GM23338 (cell line): Measurements from ENCODE around the gene IL11. TPM values are rescaled to one million over a fixed set of nuclear protein-coding genes. Genes with fewer than 3 reads are reported as not detected.

Experiments used
- ATAC-seq: fragments of 200-7000 bp; cut with Tn5 transposase; 3 replicates; pipeline ENCODE4 v1.9.1; 2020
- DNase-seq: peaks from one replicate; pipeline ENCODE4 v3.0.0-alpha.2; 2015; ENCODE audit warnings: low spot score
- H2AFZ ChIP-seq: fragments of 200-600 bp; sonication (generic); 2 replicates; pipeline ENCODE4 v1.8.0; 2016; ENCODE audit warnings: antibody characterized with exemption, mild to moderate bottlenecking, moderate library complexity
- H3F3A ChIP-seq: fragments of 200-600 bp; sonication (generic); replicated peaks from 2 replicates; pipeline ENCODE4 v1.8.0; 2017; ENCODE audit warnings: antibody characterized with exemption, mixed run types, low read depth
- H3K27ac ChIP-seq: fragments of 200-600 bp; sonication (generic); 2 replicates; pipeline ENCODE4 v1.6.1; 2016; ENCODE audit warnings: low read depth
- H3K27me3 ChIP-seq: fragments of 200-600 bp; sonication (generic); 2 replicates; pipeline ENCODE4 v1.8.0; 2016; ENCODE audit warnings: mild to moderate bottlenecking, mixed run types, moderate library complexity; ENCODE audit not compliant: insufficient read depth
- H3K36me3 ChIP-seq: fragments of 200-600 bp; sonication (generic); 2 replicates; pipeline ENCODE4 v1.8.0; 2016; ENCODE audit warnings: mild to moderate bottlenecking; ENCODE audit not compliant: insufficient read depth
- H3K4me1 ChIP-seq: fragments of 200-600 bp; sonication (generic); 2 replicates; pipeline ENCODE4 v1.8.0; 2016; ENCODE audit warnings: mild to moderate bottlenecking, moderate library complexity; ENCODE audit not compliant: insufficient read depth
- H3K4me2 ChIP-seq: fragments of 200-600 bp; sonication (generic); 2 replicates; pipeline ENCODE4 v1.7.1; 2017; ENCODE audit warnings: mixed run types
- H3K4me3 ChIP-seq: fragments of 200-600 bp; sonication (generic); 2 replicates; pipeline ENCODE4 v1.6.1; 2016; ENCODE audit warnings: mixed run types
- H3K79me2 ChIP-seq: fragments of 200-600 bp; sonication (generic); replicated peaks from 2 replicates; pipeline ENCODE4 v1.8.0; 2017; ENCODE audit warnings: mild to moderate bottlenecking; ENCODE audit not compliant: insufficient read depth
- H3K9me2 ChIP-seq: fragments of 200-600 bp; sonication (generic); 2 replicates; pipeline ENCODE4 v1.8.0; 2017; ENCODE audit not compliant: insufficient read depth
- H4K20me1 ChIP-seq: fragments of 200-600 bp; sonication (generic); replicated peaks from 2 replicates; pipeline ENCODE4 v1.8.0; 2017; ENCODE audit warnings: mild to moderate bottlenecking; ENCODE audit not compliant: insufficient read depth
- H3K27ac Mint-ChIP-seq: 2 replicates; pipeline ENCODE4 v1.8.0; 2020; ENCODE audit warnings: inconsistent platforms, mild to moderate bottlenecking, moderate library complexity, mixed read lengths
- H3K27me3 Mint-ChIP-seq: 3 replicates; pipeline ENCODE4 v1.8.0; 2022; ENCODE audit warnings: low read depth, mild to moderate bottlenecking, moderate library complexity, mixed read lengths, inconsistent platforms; ENCODE audit not compliant: insufficient read depth, poor library complexity
- H3K36me3 Mint-ChIP-seq: 3 replicates; pipeline ENCODE4 v1.8.0; 2021; ENCODE audit warnings: low read depth, mild to moderate bottlenecking, inconsistent platforms, moderate library complexity, mixed read lengths
- H3K4me1 Mint-ChIP-seq: 3 replicates; pipeline ENCODE4 v1.8.0; 2020; ENCODE audit warnings: mild to moderate bottlenecking, inconsistent platforms, mixed read lengths
- H3K4me3 Mint-ChIP-seq: 3 replicates; pipeline ENCODE4 v1.8.0; 2021; ENCODE audit warnings: moderate library complexity, mild to moderate bottlenecking, inconsistent platforms, mixed read lengths
- H3K9me3 Mint-ChIP-seq: 3 replicates; pipeline ENCODE4 v1.8.0; 2020; ENCODE audit warnings: moderate library complexity, mild to moderate bottlenecking, inconsistent platforms, mixed read lengths
- EZH2 ChIP-seq: fragments of 200-600 bp; sonication (generic); IDR thresholded peaks from one replicate; pipeline ENCODE4 v1.8.0; 2017; ENCODE audit warnings: antibody characterized with exemption, mild to moderate bottlenecking, low read depth; ENCODE audit not compliant: unreplicated experiment
- ZNF331 ChIP-seq: fragments of 250-450 bp; sonication (Bioruptor Pico); IDR thresholded peaks from 2 replicates; pipeline ENCODE4 v1.5.0; 2020; ENCODE audit warnings: low read depth, mild to moderate bottlenecking, moderate library complexity
- polyA plus RNA-seq: library from polyadenylated mRNA; unstranded; fragments of >200 nt; fragmentation: Nextera tagmentation; extraction: Ambion mirVana; gene quantifications from 2 replicates; pipeline ENCODE4 v1.2.1, GENCODE V29; 2016
- total RNA-seq: library from RNA; depleted of rRNA; stranded (reverse); fragments of >200 nt; shearing (Covaris generic); gene quantifications from 2 replicates; pipeline ENCODE4 v1.2.3, GENCODE V29; 2014
- TF ChIP-seq, protein P1 (sequence below): fragments of 250-450 bp; sonication (Bioruptor Pico); IDR thresholded peaks from 2 replicates; pipeline ENCODE4 v1.5.0; 2020; ENCODE audit warnings: mild to moderate bottlenecking, moderate library complexity
- TF ChIP-seq, protein P2 (sequence below), 2 experiments: fragments of 200-600 bp in 1 of 2; sonication (generic) in 1 of 2; conservative IDR thresholded peaks; 2 replicates each; pipeline versions ENCODE4 v1.5.1 to v1.6.1; 2016 to 2017; ENCODE audit warnings: antibody characterized with exemption in 2 of 2, low read depth in 2 of 2, mild to moderate bottlenecking in 2 of 2, moderate library complexity in 1 of 2
- TF ChIP-seq, protein P3 (sequence below): IDR thresholded peaks from 2 replicates; pipeline ENCODE4 v1.6.1; 2016; ENCODE audit warnings: antibody characterized with exemption

The IL11 gene
- total and polyA plus RNA-seq, 2 experiments from 2014 or later: 0.58 to 2.2 TPM

DNA sequence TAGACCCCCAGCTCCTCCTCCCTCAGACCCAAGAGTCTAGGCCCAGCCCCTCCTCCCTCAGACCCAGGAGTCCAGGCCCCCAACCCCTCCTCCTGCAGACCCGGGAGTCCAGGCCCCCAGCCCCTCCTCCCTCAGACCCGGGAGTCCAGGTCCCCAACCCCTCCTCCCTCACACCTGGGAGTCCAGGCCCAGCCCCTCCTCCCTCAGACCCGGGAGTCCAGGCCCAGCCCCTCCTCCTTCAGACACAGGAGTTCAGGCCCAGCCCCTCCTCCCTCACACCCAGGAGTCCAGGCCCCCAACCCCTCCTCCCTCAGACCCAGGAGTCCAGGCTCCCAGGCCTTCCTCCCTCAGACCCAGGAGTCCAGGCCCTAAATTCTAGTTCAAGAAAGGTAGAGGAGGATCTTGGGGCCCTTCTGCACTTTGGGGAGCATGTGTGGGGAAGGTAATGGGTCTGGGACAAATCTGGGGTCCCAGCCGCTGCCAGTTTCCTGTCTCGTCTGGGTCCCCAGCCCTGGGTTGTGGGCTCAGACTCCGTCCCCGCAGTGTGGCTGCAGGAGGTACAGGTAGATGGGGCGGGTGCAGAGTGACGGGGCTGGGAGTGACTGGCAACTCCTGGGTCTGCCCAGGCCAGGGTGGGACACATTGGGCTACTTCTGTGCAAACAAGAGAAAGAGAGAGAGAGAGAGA is 3.2 kb upstream of the IL11 start:
- peaks cover 72% of the 10 kb centered on the region for H3K27me3 ChIP-seq
- no peaks in the 10 kb centered on the region for H4K20me1 ChIP-seq
- peaks cover 49% of the 10 kb centered on the region for H3K4me1 Mint-ChIP-seq
- H2AFZ ChIP-seq: 0 out of 2 replicates have a peak overlapping the region, but pooled peaks have one; percentile 5
- H3K79me2 ChIP-seq: no peaks in the 10 kb centered on the region
- H3K4me2 ChIP-seq: peak overlapping the region; percentile 77
- ATAC-seq (no peak), DNase-seq (no peak)
- H3K27ac Mint-ChIP-seq: no peak overlapping the region
- 0 out of 2 replicates have a peak, but pooled peaks cover 16% of the 10 kb centered on the region for H3F3A ChIP-seq
- no peak overlapping the region for H3K27ac ChIP-seq
- no peaks in the 10 kb centered on the region for H3K9me2 ChIP-seq
- TF ChIP-seq, protein P1, sequence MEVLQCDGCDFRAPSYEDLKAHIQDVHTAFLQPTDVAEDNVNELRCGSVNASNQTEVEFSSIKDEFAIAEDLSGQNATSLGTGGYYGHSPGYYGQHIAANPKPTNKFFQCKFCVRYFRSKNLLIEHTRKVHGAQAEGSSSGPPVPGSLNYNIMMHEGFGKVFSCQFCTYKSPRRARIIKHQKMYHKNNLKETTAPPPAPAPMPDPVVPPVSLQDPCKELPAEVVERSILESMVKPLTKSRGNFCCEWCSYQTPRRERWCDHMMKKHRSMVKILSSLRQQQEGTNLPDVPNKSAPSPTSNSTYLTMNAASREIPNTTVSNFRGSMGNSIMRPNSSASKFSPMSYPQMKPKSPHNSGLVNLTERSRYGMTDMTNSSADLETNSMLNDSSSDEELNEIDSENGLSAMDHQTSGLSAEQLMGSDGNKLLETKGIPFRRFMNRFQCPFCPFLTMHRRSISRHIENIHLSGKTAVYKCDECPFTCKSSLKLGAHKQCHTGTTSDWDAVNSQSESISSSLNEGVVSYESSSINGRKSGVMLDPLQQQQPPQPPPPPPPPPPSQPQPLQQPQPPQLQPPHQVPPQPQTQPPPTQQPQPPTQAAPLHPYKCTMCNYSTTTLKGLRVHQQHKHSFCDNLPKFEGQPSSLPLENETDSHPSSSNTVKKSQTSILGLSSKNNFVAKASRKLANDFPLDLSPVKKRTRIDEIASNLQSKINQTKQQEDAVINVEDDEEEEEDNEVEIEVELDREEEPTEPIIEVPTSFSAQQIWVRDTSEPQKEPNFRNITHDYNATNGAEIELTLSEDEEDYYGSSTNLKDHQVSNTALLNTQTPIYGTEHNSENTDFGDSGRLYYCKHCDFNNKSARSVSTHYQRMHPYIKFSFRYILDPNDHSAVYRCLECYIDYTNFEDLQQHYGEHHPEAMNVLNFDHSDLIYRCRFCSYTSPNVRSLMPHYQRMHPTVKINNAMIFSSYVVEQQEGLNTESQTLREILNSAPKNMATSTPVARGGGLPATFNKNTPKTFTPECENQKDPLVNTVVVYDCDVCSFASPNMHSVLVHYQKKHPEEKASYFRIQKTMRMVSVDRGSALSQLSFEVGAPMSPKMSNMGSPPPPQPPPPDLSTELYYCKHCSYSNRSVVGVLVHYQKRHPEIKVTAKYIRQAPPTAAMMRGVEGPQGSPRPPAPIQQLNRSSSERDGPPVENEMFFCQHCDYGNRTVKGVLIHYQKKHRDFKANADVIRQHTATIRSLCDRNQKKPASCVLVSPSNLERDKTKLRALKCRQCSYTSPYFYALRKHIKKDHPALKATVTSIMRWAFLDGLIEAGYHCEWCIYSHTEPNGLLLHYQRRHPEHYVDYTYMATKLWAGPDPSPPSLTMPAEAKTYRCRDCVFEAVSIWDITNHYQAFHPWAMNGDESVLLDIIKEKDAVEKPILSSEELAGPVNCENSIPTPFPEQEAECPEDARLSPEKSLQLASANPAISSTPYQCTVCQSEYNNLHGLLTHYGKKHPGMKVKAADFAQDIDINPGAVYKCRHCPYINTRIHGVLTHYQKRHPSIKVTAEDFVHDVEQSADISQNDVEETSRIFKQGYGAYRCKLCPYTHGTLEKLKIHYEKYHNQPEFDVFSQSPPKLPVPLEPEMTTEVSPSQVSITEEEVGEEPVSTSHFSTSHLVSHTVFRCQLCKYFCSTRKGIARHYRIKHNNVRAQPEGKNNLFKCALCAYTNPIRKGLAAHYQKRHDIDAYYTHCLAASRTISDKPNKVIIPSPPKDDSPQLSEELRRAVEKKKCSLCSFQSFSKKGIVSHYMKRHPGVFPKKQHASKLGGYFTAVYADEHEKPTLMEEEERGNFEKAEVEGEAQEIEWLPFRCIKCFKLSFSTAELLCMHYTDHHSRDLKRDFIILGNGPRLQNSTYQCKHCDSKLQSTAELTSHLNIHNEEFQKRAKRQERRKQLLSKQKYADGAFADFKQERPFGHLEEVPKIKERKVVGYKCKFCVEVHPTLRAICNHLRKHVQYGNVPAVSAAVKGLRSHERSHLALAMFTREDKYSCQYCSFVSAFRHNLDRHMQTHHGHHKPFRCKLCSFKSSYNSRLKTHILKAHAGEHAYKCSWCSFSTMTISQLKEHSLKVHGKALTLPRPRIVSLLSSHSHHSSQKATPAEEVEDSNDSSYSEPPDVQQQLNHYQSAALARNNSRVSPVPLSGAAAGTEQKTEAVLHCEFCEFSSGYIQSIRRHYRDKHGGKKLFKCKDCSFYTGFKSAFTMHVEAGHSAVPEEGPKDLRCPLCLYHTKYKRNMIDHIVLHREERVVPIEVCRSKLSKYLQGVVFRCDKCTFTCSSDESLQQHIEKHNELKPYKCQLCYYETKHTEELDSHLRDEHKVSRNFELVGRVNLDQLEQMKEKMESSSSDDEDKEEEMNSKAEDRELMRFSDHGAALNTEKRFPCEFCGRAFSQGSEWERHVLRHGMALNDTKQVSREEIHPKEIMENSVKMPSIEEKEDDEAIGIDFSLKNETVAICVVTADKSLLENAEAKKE (CRISPR knock-in tag): no peak
- no peak for TF ChIP-seq ZNF331 (CRISPR knock-in tag)
- TF ChIP-seq EZH2: no peak
- TF ChIP-seq, protein P2, sequence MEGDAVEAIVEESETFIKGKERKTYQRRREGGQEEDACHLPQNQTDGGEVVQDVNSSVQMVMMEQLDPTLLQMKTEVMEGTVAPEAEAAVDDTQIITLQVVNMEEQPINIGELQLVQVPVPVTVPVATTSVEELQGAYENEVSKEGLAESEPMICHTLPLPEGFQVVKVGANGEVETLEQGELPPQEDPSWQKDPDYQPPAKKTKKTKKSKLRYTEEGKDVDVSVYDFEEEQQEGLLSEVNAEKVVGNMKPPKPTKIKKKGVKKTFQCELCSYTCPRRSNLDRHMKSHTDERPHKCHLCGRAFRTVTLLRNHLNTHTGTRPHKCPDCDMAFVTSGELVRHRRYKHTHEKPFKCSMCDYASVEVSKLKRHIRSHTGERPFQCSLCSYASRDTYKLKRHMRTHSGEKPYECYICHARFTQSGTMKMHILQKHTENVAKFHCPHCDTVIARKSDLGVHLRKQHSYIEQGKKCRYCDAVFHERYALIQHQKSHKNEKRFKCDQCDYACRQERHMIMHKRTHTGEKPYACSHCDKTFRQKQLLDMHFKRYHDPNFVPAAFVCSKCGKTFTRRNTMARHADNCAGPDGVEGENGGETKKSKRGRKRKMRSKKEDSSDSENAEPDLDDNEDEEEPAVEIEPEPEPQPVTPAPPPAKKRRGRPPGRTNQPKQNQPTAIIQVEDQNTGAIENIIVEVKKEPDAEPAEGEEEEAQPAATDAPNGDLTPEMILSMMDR (conservative IDR thresholded peaks at IDR 0.05; ENCODE audit: low read depth in 2 of 2): no peak
- TF ChIP-seq, protein P3, sequence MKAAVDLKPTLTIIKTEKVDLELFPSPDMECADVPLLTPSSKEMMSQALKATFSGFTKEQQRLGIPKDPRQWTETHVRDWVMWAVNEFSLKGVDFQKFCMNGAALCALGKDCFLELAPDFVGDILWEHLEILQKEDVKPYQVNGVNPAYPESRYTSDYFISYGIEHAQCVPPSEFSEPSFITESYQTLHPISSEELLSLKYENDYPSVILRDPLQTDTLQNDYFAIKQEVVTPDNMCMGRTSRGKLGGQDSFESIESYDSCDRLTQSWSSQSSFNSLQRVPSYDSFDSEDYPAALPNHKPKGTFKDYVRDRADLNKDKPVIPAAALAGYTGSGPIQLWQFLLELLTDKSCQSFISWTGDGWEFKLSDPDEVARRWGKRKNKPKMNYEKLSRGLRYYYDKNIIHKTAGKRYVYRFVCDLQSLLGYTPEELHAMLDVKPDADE: no peak
- H3K36me3 ChIP-seq: no peaks in the 10 kb centered on the region
- no peaks in the 10 kb centered on the region; the same call in 2 of the 3 replicates for H3K36me3 Mint-ChIP-seq
- H3K9me3 Mint-ChIP-seq: no peaks in the 10 kb centered on the region; the same call in 2 of the 3 replicates
- peak overlapping the region; percentile 47 for H3K4me3 ChIP-seq
- peak overlapping the region; percentile 55 for H3K4me3 Mint-ChIP-seq
- H3K4me1 ChIP-seq: peaks cover 50% of the 10 kb centered on the region
- peaks cover 57% of the 10 kb centered on the region for H3K27me3 Mint-ChIP-seq
